Chondrocyte (in vitro differentiated cells): Measurements from ENCODE around the gene PDLIM5. TPM values are rescaled to one million over a fixed set of nuclear protein-coding genes. Genes with fewer than 3 reads are reported as not detected.
A peak's percentile ranks its signal among the peaks of the same experiment; 100 is the strongest.
"Not testable (repeated sequence)": the region's sequence is repeated elsewhere in the genome, so short reads cannot be mapped to it uniquely, and the experiment has no call there.

Experiments used
- DNase-seq: peaks from one replicate; pipeline ENCODE4 v3.0.0; 2021; ENCODE audit warnings: mixed read lengths, low spot score
- H3K27ac Mint-ChIP-seq: one replicate; pipeline ENCODE4 v1.8.0; 2021; ENCODE audit warnings: mild to moderate bottlenecking, moderate library complexity, mixed read lengths; ENCODE audit not compliant: unreplicated experiment
- H3K27me3 Mint-ChIP-seq: 2 replicates; pipeline ENCODE4 v1.8.0; 2021; ENCODE audit warnings: low read depth, mixed read lengths
- H3K36me3 Mint-ChIP-seq: 2 replicates; pipeline ENCODE4 v1.8.0; 2021; ENCODE audit warnings: low read depth, mixed read lengths
- H3K4me1 Mint-ChIP-seq: 2 replicates; pipeline ENCODE4 v1.8.0; 2021; ENCODE audit warnings: low read depth, mild to moderate bottlenecking, mixed read lengths
- H3K4me3 Mint-ChIP-seq: one replicate; pipeline ENCODE4 v1.8.0; 2021; ENCODE audit warnings: mild to moderate bottlenecking, moderate library complexity, mixed read lengths; ENCODE audit not compliant: unreplicated experiment
- H3K9me3 Mint-ChIP-seq: 2 replicates; pipeline ENCODE4 v1.8.0; 2021; ENCODE audit warnings: low read depth, mixed read lengths
- total RNA-seq: library from RNA; stranded (reverse); gene quantifications from 3 replicates; pipeline ENCODE4 v1.2.1, GENCODE V29; 2021
- TF ChIP-seq, protein P1 (sequence below): fragments of 200-600 bp; sonication (generic); IDR thresholded peaks from 2 replicates; pipeline ENCODE4 v1.5.0; 2021; ENCODE audit warnings: antibody characterized with exemption, mild to moderate bottlenecking, moderate library complexity

The PDLIM5 gene
- total RNA-seq, 1 donor from 2014 or later, result 329 TPM

DNA sequence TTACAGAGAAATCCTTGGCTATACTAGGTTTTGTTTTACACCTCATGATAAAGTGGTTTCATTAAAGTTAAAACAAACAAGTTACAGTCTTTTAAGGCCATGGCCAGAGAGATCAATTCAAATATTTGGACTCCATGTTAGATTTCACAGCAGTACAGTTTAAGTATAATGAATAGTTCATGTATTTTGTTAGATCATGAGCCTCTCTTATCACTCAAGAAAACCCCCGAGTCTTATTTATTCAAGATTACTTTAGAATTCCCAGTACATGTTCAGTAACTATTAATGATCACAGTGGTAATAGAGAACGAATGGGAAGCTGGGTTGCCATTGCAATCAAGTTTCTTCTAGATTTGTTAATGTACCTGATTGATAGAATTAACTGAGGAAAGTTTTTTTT lies 15.2 kb downstream of the PDLIM5 start:
- H3K9me3 Mint-ChIP-seq, result no peaks in the 10 kb centered on the region
- H3K4me3 Mint-ChIP-seq, result no peak overlapping the region
- DNase-seq, result no peak
- peaks cover 11% of the 10 kb centered on the region for H3K36me3 Mint-ChIP-seq
- H3K27me3 Mint-ChIP-seq, result no peaks in the 10 kb centered on the region
- TF ChIP-seq, protein P1, sequence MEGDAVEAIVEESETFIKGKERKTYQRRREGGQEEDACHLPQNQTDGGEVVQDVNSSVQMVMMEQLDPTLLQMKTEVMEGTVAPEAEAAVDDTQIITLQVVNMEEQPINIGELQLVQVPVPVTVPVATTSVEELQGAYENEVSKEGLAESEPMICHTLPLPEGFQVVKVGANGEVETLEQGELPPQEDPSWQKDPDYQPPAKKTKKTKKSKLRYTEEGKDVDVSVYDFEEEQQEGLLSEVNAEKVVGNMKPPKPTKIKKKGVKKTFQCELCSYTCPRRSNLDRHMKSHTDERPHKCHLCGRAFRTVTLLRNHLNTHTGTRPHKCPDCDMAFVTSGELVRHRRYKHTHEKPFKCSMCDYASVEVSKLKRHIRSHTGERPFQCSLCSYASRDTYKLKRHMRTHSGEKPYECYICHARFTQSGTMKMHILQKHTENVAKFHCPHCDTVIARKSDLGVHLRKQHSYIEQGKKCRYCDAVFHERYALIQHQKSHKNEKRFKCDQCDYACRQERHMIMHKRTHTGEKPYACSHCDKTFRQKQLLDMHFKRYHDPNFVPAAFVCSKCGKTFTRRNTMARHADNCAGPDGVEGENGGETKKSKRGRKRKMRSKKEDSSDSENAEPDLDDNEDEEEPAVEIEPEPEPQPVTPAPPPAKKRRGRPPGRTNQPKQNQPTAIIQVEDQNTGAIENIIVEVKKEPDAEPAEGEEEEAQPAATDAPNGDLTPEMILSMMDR, result no peak
- H3K27ac Mint-ChIP-seq, result peak overlapping the region; percentile 70
- H3K4me1 Mint-ChIP-seq, result peaks cover 85% of the 10 kb centered on the region

DNA sequence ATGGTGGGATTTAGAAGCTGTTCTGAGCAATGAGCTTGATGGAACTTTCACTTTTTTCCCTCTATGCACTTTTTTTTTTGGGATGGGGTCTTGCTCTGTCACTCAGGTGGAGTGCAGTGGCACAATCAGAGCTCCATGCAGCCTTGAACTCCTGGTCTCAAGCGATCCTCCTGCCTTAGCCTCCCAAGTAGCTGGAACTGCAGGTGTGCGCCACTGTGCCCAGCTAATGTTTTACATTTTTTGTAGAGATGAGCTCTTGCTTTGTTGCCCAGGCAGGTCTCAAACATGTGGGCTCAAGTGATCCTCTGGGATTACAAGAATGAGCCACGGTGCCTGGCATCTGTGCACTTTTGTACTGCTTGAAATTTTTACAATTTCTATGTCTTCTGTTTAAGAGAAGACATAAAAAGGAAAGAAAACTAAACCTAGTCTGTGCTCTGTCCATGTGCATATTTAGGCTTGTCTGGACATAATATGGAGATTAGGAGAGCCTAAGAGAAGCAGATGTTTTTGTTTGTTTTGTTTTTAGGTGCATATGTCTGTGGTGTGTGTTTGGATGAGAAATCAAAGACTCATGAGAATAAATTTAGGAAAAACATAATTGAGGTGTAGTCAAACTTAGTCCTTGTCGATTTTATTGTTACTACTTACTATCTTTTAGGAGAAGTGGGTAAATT lies 16.5 kb downstream of the PDLIM5 start:
- Mint-ChIP-seq H3K4me3 (no peak overlapping the region), H3K27me3 (no peaks in the 10 kb centered on the region), H3K9me3 (no peaks in the 10 kb centered on the region), H3K4me1 (peaks cover 86% of the 10 kb centered on the region), H3K27ac (peak overlapping the region; percentile 3), H3K36me3 (peaks cover 13% of the 10 kb centered on the region)
- TF ChIP-seq, protein P1, result no peak
- DNase-seq, result no peak

DNA sequence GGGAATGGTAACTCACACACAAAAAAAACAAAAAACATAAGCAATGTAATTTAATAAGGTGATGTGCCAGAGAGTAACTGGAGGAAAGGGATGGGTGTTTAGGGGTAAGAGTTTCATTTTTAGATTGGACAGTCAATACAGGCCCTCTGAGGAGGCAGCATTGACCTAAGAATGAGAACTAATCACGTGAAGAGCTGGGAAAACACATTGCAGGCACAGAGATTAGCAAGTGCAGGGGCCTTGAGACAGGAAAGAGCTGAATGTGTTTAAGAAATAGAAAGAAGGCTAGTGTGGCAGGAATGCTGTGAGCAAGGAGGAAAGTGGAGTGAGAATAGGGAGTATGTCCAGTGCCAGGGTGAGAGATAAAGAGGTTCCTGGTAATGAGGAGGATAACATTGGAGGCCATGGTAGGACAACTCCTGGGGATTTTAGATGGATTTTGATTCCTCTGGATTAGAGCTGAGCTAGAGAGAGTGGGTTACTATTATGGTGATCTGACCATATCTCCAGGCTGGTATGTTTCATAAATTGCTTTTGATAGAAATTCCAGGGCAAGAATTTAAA lies 17.6 kb downstream of the PDLIM5 start:
- H3K9me3 Mint-ChIP-seq, result no peaks in the 10 kb centered on the region
- DNase-seq, result no peak
- H3K27ac Mint-ChIP-seq, result peak overlapping the region; percentile 60
- peaks cover 80% of the 10 kb centered on the region for H3K4me1 Mint-ChIP-seq
- peaks cover 13% of the 10 kb centered on the region for H3K36me3 Mint-ChIP-seq
- H3K4me3 Mint-ChIP-seq, result no peak overlapping the region
- H3K27me3 Mint-ChIP-seq, result no peaks in the 10 kb centered on the region
- TF ChIP-seq, protein P1, result no peak

DNA sequence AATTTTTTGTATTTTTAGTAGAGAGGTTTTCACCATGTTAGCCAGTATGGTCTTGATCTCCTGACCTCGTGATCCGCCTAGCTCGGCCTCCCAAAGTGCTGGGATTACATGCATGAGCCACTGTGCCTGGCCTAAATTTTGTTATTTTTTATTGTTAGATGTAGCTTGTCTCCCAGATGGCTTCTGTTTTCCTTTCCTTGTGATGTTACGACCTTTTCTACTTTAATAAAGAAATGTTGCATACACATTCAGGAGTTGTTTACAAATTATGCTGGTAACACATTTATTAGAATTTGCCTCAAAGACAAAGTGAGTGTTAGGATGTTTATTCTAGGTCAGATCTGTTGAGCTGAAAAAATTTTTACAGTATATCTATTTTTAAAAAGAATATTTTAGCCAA lies 18.4 kb downstream of the PDLIM5 start:
- Mint-ChIP-seq H3K4me1 (peaks cover 72% of the 10 kb centered on the region), H3K9me3 (no peaks in the 10 kb centered on the region), H3K4me3 (no peak overlapping the region), H3K27ac (no peak overlapping the region), H3K36me3 (peaks cover 13% of the 10 kb centered on the region), H3K27me3 (no peaks in the 10 kb centered on the region)
- DNase-seq, result no peak
- TF ChIP-seq, protein P1, result no peak

GRCh38 chr4:94470782-94471181 lies 19.0 kb downstream of the PDLIM5 start:
- not testable (repeated sequence) for H3K9me3 Mint-ChIP-seq, DNase-seq, H3K4me3 Mint-ChIP-seq, H3K27me3 Mint-ChIP-seq
- H3K27ac Mint-ChIP-seq, result peak overlapping the region; percentile 72
- peaks cover 13% of the 10 kb centered on the region for H3K36me3 Mint-ChIP-seq
- H3K4me1 Mint-ChIP-seq, result peaks cover 73% of the 10 kb centered on the region
